ENCODE measurements around the gene COL24A1. TPM values are rescaled to one million over a fixed set of nuclear protein-coding genes. Genes with fewer than 3 reads are reported as not detected.

Gene COL24A1
- total and polyA plus RNA-seq, 2 donors (not counting 3 experiments of a cell fraction or from before 2014, with no cell fraction given), result 0.03 TPM; not detected in 1

- H3K4me3 ChIP-seq (replicated peaks in 1 of 3; ENCODE audit: insufficient read depth in 1 of 3, low read depth in 1 of 3, low read length in 3 of 3), result no peak overlapping the region
- no peak overlapping the region for H3K4me2 ChIP-seq (ENCODE audit: insufficient read depth, low read length)
- ChIA-PET CTCF (interaction anchor here (1.0 to 1.4 kb wide), 2 partner anchors 10 to 32 kb away, joined by 3 read pairs; no protein-coding TSS in a partner anchor), POLR2A (no interaction called here)
- no TSS peak for BruUV-seq (replicated peaks)
- H3K27ac ChIP-seq (ENCODE audit: insufficient read depth, low read depth, low read length), result no peak overlapping the region
- H3K79me2 ChIP-seq (ENCODE audit: control insufficient read depth, insufficient read depth, low read length), result no peaks in the 10 kb centered on the region
- H3K4me1 ChIP-seq (ENCODE audit: control insufficient read depth, extremely low read depth, insufficient read depth, low read length), result no peaks in the 10 kb centered on the region
- no peak for FAIRE-seq
- H4K20me1 ChIP-seq (replicated peaks; ENCODE audit: control insufficient read depth, extremely low read depth, insufficient read depth, low read length), result no peaks in the 10 kb centered on the region
- intact Hi-C loops (cut with micrococcal nuclease) (no loop called here), dilution Hi-C loops (cut with MboI; ENCODE audit: extremely low pct_ligation_motif_present, low sequenced_read_pairs) (no loop called here)
- peaks cover 4 to 9% of the 10 kb centered on the region in 2 experiments for H3K27me3 ChIP-seq (ENCODE audit: control insufficient read depth in 2 of 2, insufficient read depth in 2 of 2, low read length in 2 of 2)
- no peak overlapping the region for H3K9ac ChIP-seq (replicated peaks; ENCODE audit: extremely low read depth, insufficient read depth, low read length)
- DNase-seq (ENCODE audit: low read depth, low spot score), result no peak
- TF ChIP-seq, protein P1, sequence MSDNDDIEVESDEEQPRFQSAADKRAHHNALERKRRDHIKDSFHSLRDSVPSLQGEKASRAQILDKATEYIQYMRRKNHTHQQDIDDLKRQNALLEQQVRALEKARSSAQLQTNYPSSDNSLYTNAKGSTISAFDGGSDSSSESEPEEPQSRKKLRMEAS (IDR thresholded peaks at IDR 0.05; ENCODE audit: insufficient read depth, insufficient read length), result no peak
- TF ChIP-seq GATA2 (IDR thresholded peaks at IDR 0.05; ENCODE audit: insufficient read depth, insufficient read length, low read depth, low read length) (no peak), EZH2 (IDR thresholded peaks at IDR 0.05; ENCODE audit: borderline replicate concordance, low read depth, low read length, severe bottlenecking) (no peak), POLR2A (IDR thresholded peaks at IDR 0.05; ENCODE audit: low read depth, low read length) (no peak), POLR2AphosphoS5 (IDR thresholded peaks at IDR 0.05; ENCODE audit: insufficient read depth, low read depth, low read length) (no peak), MYC (IDR thresholded peaks at IDR 0.05; ENCODE audit: low read depth, low read length) (no peak), CTCF (IDR thresholded peaks at IDR 0.05; ENCODE audit: extremely low read depth in 1 of 2, insufficient read depth in 1 of 2, low read depth in 1 of 2, low read length in 2 of 2) (no peak), JUN (IDR thresholded peaks at IDR 0.05; ENCODE audit: borderline replicate concordance, insufficient read depth, insufficient read length, low read depth) (no peak), FOS (IDR thresholded peaks at IDR 0.05; ENCODE audit: borderline replicate concordance, insufficient read depth, low read length) (no peak)
- H2AFZ ChIP-seq (ENCODE audit: low read depth, low read length), result no peak overlapping the region
- H3K9me3 ChIP-seq (replicated peaks; ENCODE audit: control insufficient read depth, insufficient read depth, low read length), result no peaks in the 10 kb centered on the region
- H3K36me3 ChIP-seq (ENCODE audit: control insufficient read depth in 2 of 2, extremely low read depth in 1 of 2, insufficient read depth in 2 of 2, low read length in 2 of 2), result no peaks in the 10 kb centered on the region
- no peaks in the 10 kb centered on the region for H3K9me1 ChIP-seq (replicated peaks; ENCODE audit: control insufficient read depth, extremely low read depth, insufficient read depth, low read length)
Observed at GRCh38 chr1:85943945-85944344, 212.6 kb downstream of the COL24A1 start.

Data from endothelial cell of umbilical vein (primary cell).